ENCODE measurements around the gene BFSP1. TPM values are rescaled to one million over a fixed set of nuclear protein-coding genes. Genes with fewer than 3 reads are reported as not detected.

BFSP1 gene
- total RNA-seq, 1 experiment from 2014 or later: 4.1 TPM

DNA sequence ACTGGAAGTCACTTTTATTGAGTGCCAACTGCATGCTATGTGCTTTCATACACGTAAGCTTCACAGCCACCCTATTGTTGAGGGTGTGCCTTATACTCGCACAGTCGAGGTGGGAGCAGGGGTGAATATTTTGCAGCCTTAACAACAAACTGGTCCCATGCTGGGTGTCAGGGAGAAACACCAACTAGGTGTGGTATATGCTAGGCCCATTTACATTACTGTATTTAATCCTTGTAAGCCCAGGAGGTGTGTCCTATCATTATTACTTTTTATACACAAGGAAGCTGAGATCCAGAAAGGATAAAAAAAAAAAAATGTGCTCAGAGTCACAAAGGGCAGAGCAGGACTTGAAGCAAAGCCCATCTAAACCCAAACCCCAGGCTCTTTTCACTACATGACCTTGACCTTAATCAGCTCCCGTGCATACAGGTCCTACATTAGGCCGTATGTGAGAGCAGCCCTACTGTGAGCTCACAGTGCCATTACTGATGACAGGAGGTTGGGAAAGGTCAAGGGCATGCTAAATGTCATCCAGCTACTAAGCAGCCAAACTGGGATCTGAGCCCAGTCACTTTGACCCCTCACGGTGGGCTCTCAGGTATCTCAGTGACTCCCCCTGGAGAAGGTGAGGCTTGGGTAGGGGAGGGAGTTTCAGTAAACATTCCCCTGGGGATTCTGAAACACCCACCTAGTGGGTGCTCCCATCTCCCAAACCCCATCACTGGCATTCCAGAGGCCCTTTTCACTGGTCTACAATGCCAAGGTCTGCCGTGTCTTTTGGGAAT lies 61.7 kb downstream of the BFSP1 start:
- DNase-seq (ENCODE audit: extremely low read depth, low read depth): no peak

DNA sequence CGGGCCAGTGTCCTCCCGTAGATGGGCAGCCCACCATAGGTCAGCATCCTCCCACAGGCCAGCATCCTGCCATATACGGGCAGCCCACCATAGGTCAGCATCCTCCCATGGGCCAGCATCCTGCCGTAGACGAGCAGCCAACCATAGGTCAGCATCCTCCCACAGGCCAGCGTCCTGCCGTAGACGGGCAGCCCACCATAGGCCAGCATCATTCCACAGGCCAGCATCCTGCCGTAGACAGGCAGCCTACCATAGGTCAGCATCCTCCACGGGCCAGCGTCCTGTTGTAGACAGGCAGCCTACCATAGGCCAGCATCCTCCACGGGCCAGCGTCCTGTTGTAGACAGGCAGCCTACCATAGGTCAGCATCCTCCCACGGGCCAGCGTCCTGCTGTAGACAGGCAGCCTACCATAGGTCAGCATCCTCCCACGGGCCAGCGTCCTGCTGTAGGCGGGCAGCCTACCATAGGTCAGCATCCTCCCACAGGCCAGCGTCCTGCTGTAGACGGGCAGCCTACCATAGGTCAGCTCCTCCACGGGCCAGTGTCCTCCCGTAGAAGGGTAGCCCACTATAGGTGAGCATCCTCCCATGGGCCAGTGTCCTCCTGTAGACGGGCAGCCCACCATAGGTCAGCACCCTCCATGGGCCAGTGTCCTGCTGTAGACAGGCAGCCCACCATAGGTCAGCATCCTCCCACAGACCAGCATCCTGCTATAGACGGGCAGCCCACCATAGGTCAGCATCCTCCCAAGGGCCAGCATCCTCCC lies 62.9 kb downstream of the BFSP1 start:
- DNase-seq (ENCODE audit: extremely low read depth, low read depth): no peak

DNA sequence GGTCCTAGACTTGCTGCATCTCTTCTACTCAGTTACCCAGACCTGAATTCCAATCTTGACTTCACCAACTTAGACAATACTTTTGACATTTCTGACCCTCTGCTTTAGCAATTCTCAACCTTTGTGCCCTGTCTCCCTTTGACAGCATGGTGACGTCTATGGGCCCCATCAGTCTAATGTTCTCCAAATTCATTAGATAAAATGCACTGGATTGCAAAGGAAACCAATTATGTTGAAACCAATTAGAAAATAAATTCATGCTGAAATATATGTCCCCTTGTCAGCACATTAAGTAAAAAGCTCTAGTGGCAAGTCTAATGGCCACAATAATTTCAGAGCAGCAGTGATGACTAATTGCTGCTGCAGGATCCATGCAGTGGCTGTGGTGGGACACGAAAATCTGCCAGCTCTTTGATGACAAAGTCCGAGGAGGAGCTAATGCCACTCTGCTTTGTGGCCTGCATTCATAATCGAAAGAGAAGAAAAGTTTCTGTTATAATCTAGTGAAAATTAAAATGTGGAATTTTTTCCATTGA lies 64.0 kb downstream of the BFSP1 start:
- no peak for DNase-seq (ENCODE audit: extremely low read depth, low read depth)

DNA sequence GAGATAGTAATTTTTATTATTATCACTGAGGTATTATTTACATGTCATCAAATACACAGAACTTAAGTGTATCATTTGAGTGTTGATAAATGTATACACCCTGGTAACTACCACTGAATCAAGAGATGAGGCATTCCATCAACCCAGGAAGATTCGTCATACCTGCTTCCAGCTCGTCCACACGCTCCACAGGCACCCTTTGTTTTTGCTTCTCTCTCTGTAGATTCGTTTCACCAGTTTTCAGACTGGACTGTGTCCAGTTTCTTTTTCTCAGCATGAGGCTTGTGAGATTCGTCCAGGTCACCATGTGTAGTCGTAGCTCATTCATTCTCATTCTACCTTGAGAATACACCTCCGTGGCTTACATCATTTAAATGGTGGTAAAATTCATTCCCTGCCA lies 64.5 kb downstream of the BFSP1 start:
- DNase-seq (ENCODE audit: extremely low read depth, low read depth): no peak

DNA sequence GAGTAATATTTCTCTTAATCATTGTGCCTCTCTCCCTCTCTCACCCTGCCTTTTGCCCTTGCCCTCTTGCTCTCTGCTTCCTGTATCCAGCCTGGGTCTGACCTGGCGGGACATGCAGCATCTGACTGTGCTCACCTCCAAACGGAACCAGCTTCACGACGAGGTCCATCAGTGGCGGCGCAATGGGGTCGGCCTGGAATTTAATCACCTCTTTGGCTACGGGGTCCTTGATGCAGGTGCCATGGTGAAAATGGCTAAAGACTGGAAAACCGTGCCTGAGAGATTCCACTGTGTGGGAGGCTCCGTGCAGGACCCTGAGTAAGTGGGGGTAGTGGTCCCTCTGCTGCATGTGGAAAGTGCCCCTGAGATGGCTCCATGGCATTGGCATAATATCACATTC lies 65.9 kb downstream of the BFSP1 start:
- no peak for DNase-seq (ENCODE audit: extremely low read depth, low read depth)

DNA sequence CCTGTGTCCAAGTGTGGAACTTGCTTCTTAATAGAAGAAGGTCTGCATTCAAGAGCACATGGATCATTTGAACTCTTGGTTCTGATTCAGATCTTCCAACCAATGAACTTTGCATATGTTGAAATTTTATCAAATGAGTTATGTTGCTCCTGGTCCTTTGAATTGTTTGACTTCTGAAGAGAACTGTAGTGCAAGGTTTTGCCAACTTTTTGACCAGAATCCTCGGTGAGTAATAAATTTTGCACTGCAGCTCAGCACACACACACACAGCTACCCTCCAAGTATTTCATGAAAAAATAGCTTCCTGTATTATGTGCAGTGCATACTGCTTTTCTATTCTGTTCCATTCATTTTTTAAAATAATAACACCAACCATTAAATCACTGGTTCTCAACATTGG lies 67.5 kb downstream of the BFSP1 start:
- DNase-seq (ENCODE audit: extremely low read depth, low read depth): no peak

DNA sequence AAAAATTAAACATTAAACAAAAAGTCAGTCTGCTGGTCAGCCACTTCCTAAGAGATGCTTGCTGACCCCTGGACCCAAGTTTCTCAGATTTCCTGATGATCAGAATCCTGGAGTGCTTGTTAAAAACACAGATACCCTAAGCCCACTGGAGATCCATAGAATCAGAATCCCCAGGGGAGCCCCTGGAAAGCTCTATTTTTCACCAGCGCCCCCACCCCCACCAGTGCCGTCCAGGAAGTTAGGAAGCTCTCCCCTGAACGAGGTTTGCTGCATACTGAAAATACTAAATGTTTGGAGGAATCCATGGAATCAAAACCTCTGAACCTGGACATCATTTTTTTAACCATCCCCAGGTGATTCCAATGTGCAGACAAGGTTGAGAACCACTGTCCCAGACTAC lies 69.2 kb downstream of the BFSP1 start:
- no peak for DNase-seq (ENCODE audit: extremely low read depth, low read depth)

DNA sequence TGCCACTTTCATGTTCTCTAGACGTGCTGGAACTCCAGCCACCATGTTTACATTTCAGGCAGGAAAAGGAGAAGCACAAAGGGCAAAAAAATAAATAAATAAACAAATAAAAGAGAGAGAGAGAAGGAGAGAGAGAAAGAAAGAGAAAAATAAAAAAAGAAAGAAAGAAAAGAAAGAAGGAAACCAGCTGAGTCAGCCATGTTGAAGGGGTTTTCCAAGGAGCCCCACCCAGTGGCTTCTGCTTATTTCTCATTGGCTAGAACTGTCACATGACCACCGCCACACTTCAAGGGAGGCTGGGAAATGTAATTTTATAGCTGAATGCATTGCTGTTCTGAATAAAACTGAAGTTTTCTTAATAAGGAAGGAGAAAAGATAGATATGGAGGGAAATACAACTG lies 71.1 kb downstream of the BFSP1 start:
- DNase-seq (ENCODE audit: extremely low read depth, low read depth): no peak

DNA sequence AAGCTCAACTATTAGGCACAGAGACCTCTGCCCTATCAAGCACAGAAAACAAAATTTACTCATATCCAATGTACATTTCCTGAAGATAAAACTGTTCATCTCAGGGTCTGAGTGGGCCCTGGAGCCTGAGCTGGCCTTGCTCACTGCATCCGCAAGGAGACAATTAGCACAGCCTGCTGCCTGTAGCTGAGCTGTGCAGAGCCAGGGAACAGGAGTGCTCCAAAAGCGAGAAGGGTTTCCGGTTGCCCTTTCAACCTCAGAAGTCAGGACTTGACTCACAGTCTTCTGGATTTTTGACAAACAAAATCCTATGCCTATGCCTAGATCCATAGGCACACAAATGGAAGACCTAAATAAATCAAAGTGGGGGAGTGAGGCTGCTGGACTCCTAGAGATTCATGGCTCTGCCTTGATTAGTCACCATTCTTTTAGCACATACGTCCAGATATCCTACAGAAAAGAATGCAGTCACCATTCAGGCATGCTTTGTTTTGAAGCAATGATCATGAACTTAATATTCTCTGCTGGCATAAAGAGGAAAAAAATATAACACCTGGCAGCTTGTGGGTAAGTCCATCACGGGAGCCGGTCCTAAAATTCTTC lies 73.5 kb downstream of the BFSP1 start:
- no peak for DNase-seq (ENCODE audit: extremely low read depth, low read depth)

DNA sequence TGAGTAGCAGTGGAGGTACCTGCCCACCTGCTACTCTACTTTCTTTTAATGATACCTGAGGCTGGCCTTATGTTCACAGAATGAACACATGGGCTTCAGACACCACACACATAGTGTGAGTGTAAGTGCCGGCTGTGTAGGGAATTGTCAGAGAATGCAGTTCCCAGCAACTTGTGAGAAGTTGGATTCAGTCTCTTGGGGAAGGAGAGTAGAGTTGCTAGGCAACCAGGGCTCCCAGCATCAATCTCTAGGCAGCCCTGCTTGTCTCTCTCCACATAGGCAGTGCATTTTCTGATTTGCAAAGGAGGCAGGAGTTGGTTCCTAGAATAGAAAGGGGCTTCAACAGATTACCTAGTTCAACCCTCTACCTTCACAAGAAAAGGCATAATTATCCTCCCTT lies 74.1 kb downstream of the BFSP1 start:
- no peak for DNase-seq (ENCODE audit: extremely low read depth, low read depth)

DNA sequence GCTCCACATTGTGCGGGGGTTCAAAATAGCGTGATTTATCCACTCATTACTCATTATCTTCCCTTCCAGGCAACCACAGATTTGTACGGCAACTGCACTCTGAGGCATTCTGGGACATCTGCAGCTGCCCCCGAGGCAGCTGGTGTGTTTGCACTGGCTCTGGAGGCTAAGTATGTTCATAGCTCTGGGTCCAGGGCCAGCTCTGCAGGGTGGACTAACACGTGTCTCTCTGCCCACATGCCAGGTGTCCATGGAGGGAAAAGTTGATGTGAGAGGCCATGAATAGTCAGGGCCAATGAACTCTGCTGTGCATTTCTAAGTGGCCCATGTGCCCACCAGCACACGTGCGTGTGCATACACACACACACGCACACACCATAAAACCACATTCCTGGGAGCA lies 74.9 kb downstream of the BFSP1 start:
- DNase-seq (ENCODE audit: extremely low read depth, low read depth): no peak

DNA sequence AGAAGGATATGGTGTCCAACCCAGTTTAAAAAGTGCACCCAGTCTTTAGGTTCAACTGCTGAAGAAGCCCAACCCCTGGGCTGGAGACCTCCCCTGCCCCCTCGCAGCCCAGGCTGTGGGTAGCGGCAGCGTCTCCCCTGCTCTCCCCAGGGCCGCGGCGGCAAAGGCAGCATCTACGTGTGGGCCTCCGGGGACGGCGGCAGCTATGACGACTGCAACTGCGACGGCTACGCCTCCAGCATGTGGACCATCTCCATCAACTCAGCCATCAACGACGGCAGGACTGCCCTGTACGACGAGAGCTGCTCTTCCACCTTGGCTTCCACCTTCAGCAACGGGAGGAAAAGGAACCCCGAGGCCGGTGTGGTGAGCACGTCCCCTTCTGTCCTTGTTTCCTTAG lies 77.6 kb downstream of the BFSP1 start:
- no peak for DNase-seq (ENCODE audit: extremely low read depth, low read depth)

DNA sequence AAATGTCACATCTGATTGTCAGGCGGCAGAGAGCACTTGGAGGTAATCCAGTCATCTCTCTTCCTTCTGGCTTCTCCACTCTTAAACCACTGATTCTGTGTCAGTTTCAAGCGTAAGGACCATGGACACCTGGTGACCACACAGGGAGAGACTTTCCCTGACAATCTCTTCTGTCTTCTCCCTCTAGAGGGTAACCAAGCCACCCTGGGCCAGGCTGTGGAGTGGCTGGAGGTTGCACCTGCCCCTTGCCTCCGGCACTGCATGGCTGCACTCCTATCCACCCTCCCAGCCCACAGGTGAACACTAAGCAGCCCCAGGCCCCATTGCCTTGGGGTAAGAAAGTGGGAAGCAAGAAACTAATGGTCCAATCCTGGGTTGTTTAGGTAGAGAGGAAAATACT lies 78.7 kb downstream of the BFSP1 start:
- no peak for DNase-seq (ENCODE audit: extremely low read depth, low read depth)

DNA sequence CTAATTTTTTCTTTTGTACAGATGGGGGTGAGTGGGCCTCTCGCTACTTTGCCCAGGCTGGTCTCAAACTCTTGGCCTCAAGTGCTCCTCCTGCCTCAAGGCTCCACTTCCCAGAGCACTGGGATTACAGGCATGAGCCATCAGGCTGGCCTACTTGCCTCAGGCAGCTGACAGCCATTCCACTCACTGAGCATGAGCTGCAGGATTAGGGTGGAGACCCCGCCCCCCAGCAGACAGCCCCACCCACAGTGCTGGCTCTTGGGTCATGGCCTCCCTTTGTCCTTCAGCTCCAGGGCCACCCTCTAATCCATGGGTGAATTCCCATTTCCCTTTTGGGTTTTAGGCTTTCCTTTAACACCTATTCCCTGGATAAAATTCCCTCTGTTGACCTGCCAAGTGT lies 82.1 kb downstream of the BFSP1 start:
- no peak for DNase-seq (ENCODE audit: extremely low read depth, low read depth)

DNA sequence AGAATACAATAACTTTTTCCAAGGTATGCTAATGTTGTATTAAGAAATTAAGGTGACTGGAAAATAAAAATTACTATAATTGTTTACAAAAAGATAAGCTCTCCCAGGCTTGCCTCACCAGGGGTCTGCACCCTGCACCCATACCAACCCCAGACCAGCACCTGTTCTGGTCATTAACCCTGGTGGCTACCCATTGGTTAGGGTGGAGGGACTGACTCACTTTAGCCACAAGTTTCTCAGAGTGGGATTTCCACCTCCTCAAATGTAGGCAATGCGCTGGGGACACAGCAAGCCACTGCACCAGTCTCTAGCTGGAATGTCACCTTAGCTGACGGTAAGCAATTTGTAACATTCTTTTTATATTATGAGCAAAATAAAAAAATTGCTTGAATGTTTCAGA lies 83.1 kb downstream of the BFSP1 start:
- DNase-seq (ENCODE audit: extremely low read depth, low read depth): no peak

DNA sequence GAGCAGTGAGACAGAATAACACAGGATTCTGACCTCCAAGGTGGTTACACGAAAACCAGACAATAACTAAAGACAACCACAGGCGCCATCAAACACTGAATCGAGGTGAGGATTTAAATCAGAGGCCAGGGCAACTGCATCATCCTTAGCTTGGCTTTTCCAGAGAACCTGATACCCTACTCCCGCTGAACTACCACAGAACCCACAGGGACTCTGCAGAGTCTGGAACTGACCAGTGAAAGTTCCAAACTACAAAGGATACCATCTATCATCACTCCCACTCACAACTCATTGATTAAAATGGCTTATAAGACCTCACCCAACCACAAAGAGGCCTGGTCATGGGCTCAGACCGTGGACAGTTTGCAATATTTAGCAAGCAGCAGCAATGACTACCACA lies 85.0 kb downstream of the BFSP1 start:
- no peak for DNase-seq (ENCODE audit: extremely low read depth, low read depth)

DNA sequence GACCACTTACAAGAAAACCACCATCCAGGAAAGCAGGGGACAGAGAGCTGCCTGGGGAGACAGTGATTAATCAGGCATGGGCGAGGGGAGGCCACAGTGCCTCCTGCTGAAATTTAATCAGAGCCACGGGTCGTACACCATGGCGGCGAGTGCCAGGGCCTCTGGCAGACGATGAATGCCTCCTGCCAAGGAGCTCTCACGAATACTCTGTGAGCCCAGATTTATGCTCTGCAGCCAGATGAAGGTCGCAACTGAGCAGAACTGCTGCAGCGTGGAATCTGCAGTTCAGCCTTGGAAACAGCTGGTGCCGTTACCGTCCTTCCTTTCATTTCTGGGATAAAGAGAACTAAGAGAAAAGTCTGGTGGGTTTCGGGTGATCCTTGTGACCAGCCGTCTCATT lies 85.6 kb downstream of the BFSP1 start:
- no peak for DNase-seq (ENCODE audit: extremely low read depth, low read depth)

DNA sequence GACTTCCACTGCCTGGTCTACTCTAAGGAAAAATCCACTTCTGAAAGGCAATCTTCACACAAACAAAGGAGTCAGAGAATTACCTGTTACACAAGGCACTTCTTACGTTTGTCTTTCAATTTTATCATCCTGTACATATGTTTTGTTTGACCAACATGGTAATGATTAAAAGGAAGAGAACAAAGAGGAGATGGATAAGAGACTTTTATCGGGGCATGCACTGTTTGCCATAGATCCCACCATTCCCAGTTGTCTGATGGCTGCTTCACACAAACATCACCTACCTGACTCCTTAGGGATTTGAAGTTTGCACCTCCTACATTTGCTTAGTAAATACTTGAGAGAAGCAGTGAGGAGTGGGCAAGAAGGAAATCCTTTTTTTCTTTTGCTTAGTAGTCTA lies 87.1 kb downstream of the BFSP1 start:
- no peak for DNase-seq (ENCODE audit: extremely low read depth, low read depth)
